ENCODE data around the gene RCOR2. TPM values are rescaled to one million over a fixed set of nuclear protein-coding genes. Genes with fewer than 3 reads are reported as not detected.

RCOR2 gene
- total and polyA plus RNA-seq, 2 donors = 0.87 to 2.4 TPM

DNA sequence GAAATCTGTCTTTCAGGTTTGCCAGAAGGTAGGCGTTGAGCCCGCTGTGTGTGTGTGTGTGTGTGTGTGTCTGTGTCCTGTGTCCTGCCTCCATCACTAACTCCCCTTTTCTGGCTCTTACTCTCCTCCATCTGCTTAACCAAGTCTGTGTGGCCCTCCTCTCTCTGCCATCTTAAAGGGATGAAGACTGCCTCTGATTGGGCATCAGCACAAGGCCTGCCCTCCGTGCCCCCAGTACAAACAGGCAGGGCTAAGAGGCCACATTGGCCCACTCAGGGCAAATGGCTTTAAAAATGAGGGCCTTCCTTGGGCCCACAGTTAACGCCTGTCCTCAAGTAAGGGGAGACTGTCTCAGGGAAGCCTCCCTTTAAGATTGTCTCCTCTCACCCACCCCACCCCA lies 10.9 kb downstream of the RCOR2 start:
- Histone ChIP-seq H3K9me3 (ENCODE audit: control insufficient read depth in 2 of 2, insufficient read depth in 1 of 2, low read length in 1 of 2) (no peaks in the 10 kb centered on the region), H3K27ac (ENCODE audit: low read depth in 1 of 2, low read length in 1 of 2) (peak overlapping the region in 1 of 2 donors; percentile 46), H3K27me3 (ENCODE audit: control insufficient read depth in 2 of 2, insufficient read depth in 1 of 2, low read length in 1 of 2) (no peaks in the 10 kb centered on the region), H3K36me3 (ENCODE audit: control insufficient read depth in 2 of 2, insufficient read depth in 2 of 2, low read length in 1 of 2) (peaks cover 86 to 89% of the 10 kb centered on the region in 2 donors), H3K4me3 (ENCODE audit: low read length in 2 of 2) (no peak overlapping the region), H3K4me1 (ENCODE audit: control insufficient read depth in 2 of 2, insufficient read depth in 2 of 2, low read length in 2 of 2) (peaks cover 0 to 14% of the 10 kb centered on the region in 2 donors)
- DNase-seq (ENCODE audit: low read depth in 6 of 9, low spot score in 9 of 9) = no peak
- 97% methylated on average over 4 of the region's 4 CpGs for WGBS

GRCh38 chr11:63905179-63905578 lies 11.8 kb downstream of the RCOR2 start:
- no peak overlapping the region for H3K27ac ChIP-seq (ENCODE audit: low read depth in 1 of 2, low read length in 1 of 2)
- H3K9me3 ChIP-seq (ENCODE audit: control insufficient read depth in 2 of 2, insufficient read depth in 1 of 2, low read length in 1 of 2) = no peaks in the 10 kb centered on the region
- peaks cover 92 to 96% of the 10 kb centered on the region in 2 donors for H3K36me3 ChIP-seq (ENCODE audit: control insufficient read depth in 2 of 2, insufficient read depth in 2 of 2, low read length in 1 of 2)
- H3K4me1 ChIP-seq (ENCODE audit: control insufficient read depth in 2 of 2, insufficient read depth in 2 of 2, low read length in 2 of 2) = peaks cover 0 to 13% of the 10 kb centered on the region in 2 donors
- 95% methylated on average over 6 of the region's 6 CpGs for WGBS
- H3K4me3 ChIP-seq (ENCODE audit: low read length in 2 of 2) = no peak overlapping the region
- no peaks in the 10 kb centered on the region for H3K27me3 ChIP-seq (ENCODE audit: control insufficient read depth in 2 of 2, insufficient read depth in 1 of 2, low read length in 1 of 2)
- DNase-seq (ENCODE audit: low read depth in 6 of 9, low spot score in 9 of 9) = no peak

- Histone ChIP-seq H3K27ac (ENCODE audit: low read depth in 1 of 2, low read length in 1 of 2) (no peak overlapping the region), H3K4me1 (ENCODE audit: control insufficient read depth in 2 of 2, insufficient read depth in 2 of 2, low read length in 2 of 2) (peaks cover 0 to 9% of the 10 kb centered on the region in 2 donors), H3K9me3 (ENCODE audit: control insufficient read depth in 2 of 2, insufficient read depth in 1 of 2, low read length in 1 of 2) (no peaks in the 10 kb centered on the region), H3K4me3 (ENCODE audit: low read length in 2 of 2) (no peak overlapping the region), H3K27me3 (ENCODE audit: control insufficient read depth in 2 of 2, insufficient read depth in 1 of 2, low read length in 1 of 2) (no peaks in the 10 kb centered on the region), H3K36me3 (ENCODE audit: control insufficient read depth in 2 of 2, insufficient read depth in 2 of 2, low read length in 1 of 2) (peaks cover 92 to 96% of the 10 kb centered on the region in 2 donors)
- no peak for DNase-seq (ENCODE audit: low read depth in 6 of 9, low spot score in 9 of 9)
- 99% methylated on average over 13 of the region's 13 CpGs for WGBS
Measured at GRCh38 chr11:63904743-63905142, 12.2 kb downstream of the RCOR2 start.

DNA sequence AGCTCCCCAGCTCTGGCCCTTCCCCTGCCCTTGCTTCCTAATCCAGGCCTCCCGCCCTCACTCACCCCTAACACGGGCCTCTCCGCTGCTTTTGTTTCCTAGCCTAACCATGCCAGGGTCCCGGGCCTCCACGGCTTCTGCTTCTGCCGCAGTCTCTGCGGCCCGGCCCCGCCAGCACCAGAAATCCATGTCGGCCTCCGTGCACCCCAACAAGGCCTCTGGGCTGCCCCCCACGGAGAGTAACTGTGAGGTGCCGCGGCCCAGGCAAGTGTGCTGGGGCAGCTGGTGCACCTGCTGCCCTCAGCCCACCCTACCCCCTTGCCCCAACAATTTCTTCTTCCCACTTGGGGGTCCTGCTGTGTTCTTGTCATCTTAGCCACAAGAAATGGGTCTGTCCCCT lies 13.1 kb downstream of the RCOR2 start:
- H3K4me1 ChIP-seq (ENCODE audit: control insufficient read depth in 2 of 2, insufficient read depth in 2 of 2, low read length in 2 of 2) = peaks cover 0 to 5% of the 10 kb centered on the region in 2 donors
- peaks cover 95 to 96% of the 10 kb centered on the region in 2 donors for H3K36me3 ChIP-seq (ENCODE audit: control insufficient read depth in 2 of 2, insufficient read depth in 2 of 2, low read length in 1 of 2)
- no peak for DNase-seq (ENCODE audit: low read depth in 6 of 9, low spot score in 9 of 9)
- no peak overlapping the region for H3K4me3 ChIP-seq (ENCODE audit: low read length in 2 of 2)
- no peaks in the 10 kb centered on the region for H3K27me3 ChIP-seq (ENCODE audit: control insufficient read depth in 2 of 2, insufficient read depth in 1 of 2, low read length in 1 of 2)
- WGBS = 99% methylated on average over 14 of the region's 14 CpGs
- no peaks in the 10 kb centered on the region for H3K9me3 ChIP-seq (ENCODE audit: control insufficient read depth in 2 of 2, insufficient read depth in 1 of 2, low read length in 1 of 2)
- no peak overlapping the region for H3K27ac ChIP-seq (ENCODE audit: low read depth in 1 of 2, low read length in 1 of 2)

DNA sequence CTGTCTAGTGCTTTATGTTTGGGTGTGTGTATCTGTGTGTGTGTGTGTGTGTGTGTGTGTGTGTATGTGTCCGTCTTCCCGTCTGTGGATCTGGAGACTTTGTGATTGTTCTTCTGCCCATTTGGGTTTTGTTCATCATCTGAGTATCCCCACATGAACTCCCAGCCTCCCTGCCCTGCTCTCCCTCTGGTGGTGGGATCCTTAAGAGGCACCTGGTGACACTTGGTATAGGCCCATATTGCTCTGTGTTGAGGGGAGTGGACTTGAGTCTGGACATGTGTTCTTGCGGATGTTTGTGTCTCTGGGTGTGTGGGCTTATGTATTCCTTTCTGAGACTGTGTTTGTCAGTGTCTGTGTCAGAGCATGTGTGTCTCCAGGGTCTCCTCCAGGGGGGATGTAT lies 15.3 kb downstream of the RCOR2 start:
- DNase-seq (ENCODE audit: low read depth in 6 of 9, low spot score in 9 of 9) = no peak
- no peaks in the 10 kb centered on the region for H3K9me3 ChIP-seq (ENCODE audit: control insufficient read depth in 2 of 2, insufficient read depth in 1 of 2, low read length in 1 of 2)
- H3K27ac ChIP-seq (ENCODE audit: low read depth in 1 of 2, low read length in 1 of 2) = no peak overlapping the region
- H3K27me3 ChIP-seq (ENCODE audit: control insufficient read depth in 2 of 2, insufficient read depth in 1 of 2, low read length in 1 of 2) = no peaks in the 10 kb centered on the region
- no peak overlapping the region for H3K4me3 ChIP-seq (ENCODE audit: low read length in 2 of 2)
- H3K36me3 ChIP-seq (ENCODE audit: control insufficient read depth in 2 of 2, insufficient read depth in 2 of 2, low read length in 1 of 2) = peaks cover 96% of the 10 kb centered on the region in 2 donors
- H3K4me1 ChIP-seq (ENCODE audit: control insufficient read depth in 2 of 2, insufficient read depth in 2 of 2, low read length in 2 of 2) = no peaks in the 10 kb centered on the region
- WGBS = 94% methylated on average over 3 of the region's 3 CpGs

DNA sequence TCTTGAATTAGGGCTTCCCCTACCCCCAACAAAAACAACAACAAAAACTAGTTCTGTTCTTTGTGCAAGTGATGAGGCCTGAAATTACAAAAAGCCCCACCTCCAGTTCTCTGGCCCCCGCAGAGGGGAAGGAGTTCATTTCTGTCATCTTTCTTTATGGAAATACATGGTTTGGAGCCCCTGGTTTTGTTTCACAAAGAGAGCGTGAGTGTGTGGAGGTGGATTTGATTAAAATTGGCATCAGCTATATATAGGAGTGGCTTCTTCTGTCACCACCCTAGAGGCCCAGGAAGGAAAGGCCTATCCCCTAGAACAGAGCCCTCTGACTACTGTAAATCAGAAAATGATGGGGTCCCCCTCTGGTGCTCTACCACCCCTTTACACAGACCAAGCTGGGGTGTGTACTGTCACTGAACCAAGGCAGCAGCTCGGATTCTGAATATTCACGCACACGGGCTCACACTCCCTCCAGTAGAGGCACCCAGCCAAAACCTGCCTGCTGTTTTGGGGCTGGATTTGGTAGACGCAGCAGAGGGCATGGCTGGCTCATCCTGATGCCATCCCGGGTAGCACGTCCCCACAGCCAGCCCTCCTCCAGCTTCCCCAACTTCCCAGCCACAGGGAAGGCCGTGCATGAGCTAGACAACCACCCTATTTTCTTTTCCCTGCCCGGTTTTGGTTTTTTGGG lies 19.4 kb downstream of the RCOR2 start:
- WGBS = 97% methylated on average over 10 of the region's 10 CpGs
- Histone ChIP-seq H3K27ac (ENCODE audit: low read depth in 1 of 2, low read length in 1 of 2) (no peak overlapping the region), H3K9me3 (ENCODE audit: control insufficient read depth in 2 of 2, insufficient read depth in 1 of 2, low read length in 1 of 2) (no peaks in the 10 kb centered on the region), H3K36me3 (ENCODE audit: control insufficient read depth in 2 of 2, insufficient read depth in 2 of 2, low read length in 1 of 2) (peaks cover 78 to 85% of the 10 kb centered on the region in 2 donors), H3K4me3 (ENCODE audit: low read length in 2 of 2) (no peak overlapping the region), H3K27me3 (ENCODE audit: control insufficient read depth in 2 of 2, insufficient read depth in 1 of 2, low read length in 1 of 2) (no peaks in the 10 kb centered on the region), H3K4me1 (ENCODE audit: control insufficient read depth in 2 of 2, insufficient read depth in 2 of 2, low read length in 2 of 2) (no peaks in the 10 kb centered on the region)
- no peak for DNase-seq (ENCODE audit: low read depth in 6 of 9, low spot score in 9 of 9)

DNA sequence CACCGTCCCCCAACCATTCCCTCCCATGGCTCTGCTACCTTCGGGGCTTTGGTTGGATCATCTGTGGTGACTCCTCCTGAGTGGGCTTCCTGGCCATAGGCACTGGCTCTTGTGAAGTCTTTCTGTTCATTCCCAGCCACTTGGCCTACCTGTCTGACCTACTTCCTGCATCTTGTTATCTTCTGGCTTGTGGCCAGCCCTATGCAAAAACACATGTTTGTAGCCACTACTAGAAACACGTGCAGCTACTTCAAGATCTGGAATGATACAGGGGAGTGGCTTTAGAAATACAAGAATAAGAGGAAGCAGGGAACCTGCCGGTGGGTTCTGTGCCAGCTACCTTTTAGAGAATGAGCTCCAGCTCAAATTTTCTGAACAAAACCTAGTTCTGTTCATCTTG lies 20.9 kb downstream of the RCOR2 start:
- no peak overlapping the region for H3K27ac ChIP-seq (ENCODE audit: low read depth in 1 of 2, low read length in 1 of 2)
- H3K4me1 ChIP-seq (ENCODE audit: control insufficient read depth in 2 of 2, insufficient read depth in 2 of 2, low read length in 2 of 2) = peaks cover 0 to 11% of the 10 kb centered on the region in 2 donors
- H3K4me3 ChIP-seq (ENCODE audit: low read length in 2 of 2) = no peak overlapping the region
- WGBS = 83% methylated on average over 4 of the region's 4 CpGs
- no peaks in the 10 kb centered on the region for H3K9me3 ChIP-seq (ENCODE audit: control insufficient read depth in 2 of 2, insufficient read depth in 1 of 2, low read length in 1 of 2)
- DNase-seq (ENCODE audit: low read depth in 6 of 9, low spot score in 9 of 9) = no peak
- H3K36me3 ChIP-seq (ENCODE audit: control insufficient read depth in 2 of 2, insufficient read depth in 2 of 2, low read length in 1 of 2) = peaks cover 68 to 77% of the 10 kb centered on the region in 2 donors
- H3K27me3 ChIP-seq (ENCODE audit: control insufficient read depth in 2 of 2, insufficient read depth in 1 of 2, low read length in 1 of 2) = no peaks in the 10 kb centered on the region

DNA sequence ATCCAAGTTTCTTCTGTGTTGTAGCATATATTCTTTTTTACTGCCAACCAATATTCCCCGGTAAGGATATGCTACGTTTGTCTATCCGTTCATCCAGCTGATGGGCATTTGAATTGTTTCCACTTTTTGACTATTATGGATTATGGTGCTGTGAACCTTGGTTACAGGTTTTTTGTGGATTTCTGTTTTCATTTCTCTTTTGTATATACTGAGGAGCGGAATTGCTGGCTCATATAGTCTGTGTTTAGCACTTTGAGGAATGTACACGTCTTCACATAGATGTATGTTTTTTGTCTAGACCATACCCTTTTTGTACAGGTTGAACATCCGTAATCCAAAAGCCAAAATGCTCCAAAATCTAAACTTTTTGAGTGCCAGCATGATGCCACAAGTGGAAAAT lies 23.6 kb downstream of the RCOR2 start:
- peaks cover 18 to 33% of the 10 kb centered on the region in 2 donors for H3K4me1 ChIP-seq (ENCODE audit: control insufficient read depth in 2 of 2, insufficient read depth in 2 of 2, low read length in 2 of 2)
- H3K4me3 ChIP-seq (ENCODE audit: low read length in 2 of 2) = no peak overlapping the region
- WGBS = 98% methylated on average over 6 of the region's 6 CpGs
- H3K36me3 ChIP-seq (ENCODE audit: control insufficient read depth in 2 of 2, insufficient read depth in 2 of 2, low read length in 1 of 2) = peaks cover 50 to 56% of the 10 kb centered on the region in 2 donors
- no peak overlapping the region for H3K27ac ChIP-seq (ENCODE audit: low read depth in 1 of 2, low read length in 1 of 2)
- no peaks in the 10 kb centered on the region for H3K27me3 ChIP-seq (ENCODE audit: control insufficient read depth in 2 of 2, insufficient read depth in 1 of 2, low read length in 1 of 2)
- peaks cover 0 to 5% of the 10 kb centered on the region in 2 donors for H3K9me3 ChIP-seq (ENCODE audit: control insufficient read depth in 2 of 2, insufficient read depth in 1 of 2, low read length in 1 of 2)
- DNase-seq (ENCODE audit: low read depth in 6 of 9, low spot score in 9 of 9) = no peak

DNA sequence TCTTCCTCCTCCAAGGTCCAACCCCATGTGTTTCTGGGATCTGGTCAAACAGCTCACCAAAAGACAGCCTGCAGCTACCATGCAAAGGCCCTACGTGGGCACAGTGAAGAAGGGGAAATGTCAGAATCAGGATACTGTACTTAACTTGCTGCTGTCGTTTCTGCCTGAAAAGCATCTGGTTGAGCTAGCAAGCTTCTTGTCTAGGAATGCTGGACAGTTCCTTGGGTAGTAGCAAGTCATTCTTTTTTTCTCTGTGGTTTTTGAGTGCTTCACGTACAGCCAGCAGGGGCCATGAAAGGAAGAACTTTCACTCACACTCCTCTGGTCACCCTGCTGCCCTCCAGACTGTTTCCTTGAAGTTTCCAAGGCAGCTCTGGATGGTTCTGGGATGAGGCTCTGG lies 24.7 kb downstream of the RCOR2 start:
- DNase-seq (ENCODE audit: low read depth in 6 of 9, low spot score in 9 of 9) = no peak
- H3K27me3 ChIP-seq (ENCODE audit: control insufficient read depth in 2 of 2, insufficient read depth in 1 of 2, low read length in 1 of 2) = no peaks in the 10 kb centered on the region
- H3K4me1 ChIP-seq (ENCODE audit: control insufficient read depth in 2 of 2, insufficient read depth in 2 of 2, low read length in 2 of 2) = peaks cover 28 to 45% of the 10 kb centered on the region in 2 donors
- no peak overlapping the region for H3K27ac ChIP-seq (ENCODE audit: low read depth in 1 of 2, low read length in 1 of 2)
- peaks cover 0 to 5% of the 10 kb centered on the region in 2 donors for H3K9me3 ChIP-seq (ENCODE audit: control insufficient read depth in 2 of 2, insufficient read depth in 1 of 2, low read length in 1 of 2)
- H3K36me3 ChIP-seq (ENCODE audit: control insufficient read depth in 2 of 2, insufficient read depth in 2 of 2, low read length in 1 of 2) = peaks cover 39 to 45% of the 10 kb centered on the region in 2 donors
- WGBS = 31% methylated on average over 3 of the region's 3 CpGs
- no peak overlapping the region for H3K4me3 ChIP-seq (ENCODE audit: low read length in 2 of 2)
